Adrenal gland (tissue), 5 donors: ENCODE measurements around the gene PERP.

Experiments used
- POLR2A ChIP-seq, 2 donors: fragments of 450-650 bp; IDR thresholded peaks; one replicate each; pipeline ENCODE4 v1.6.1; 2017; ENCODE audit warnings: antibody characterized with exemption in 2 of 2, mild to moderate bottlenecking in 2 of 2, moderate library complexity in 1 of 2
- TF ChIP-seq, protein P1 (sequence below), 6 experiments: fragments of 450-650 bp in 4 of 6; fragments of 200-600 bp in 2 of 6; sonication (generic) in 1 of 6; IDR thresholded peaks; 1 replicate in 5 of 6; 2 replicates in 1 of 6; pipeline versions ENCODE4 v1.5.1 to v1.8.0; 2016 to 2021; ENCODE audit warnings: antibody characterized with exemption in 6 of 6, mild to moderate bottlenecking in 2 of 6, moderate library complexity in 1 of 6
- donor health status: DM: no; HTN: no; CAD: no.

DNA sequence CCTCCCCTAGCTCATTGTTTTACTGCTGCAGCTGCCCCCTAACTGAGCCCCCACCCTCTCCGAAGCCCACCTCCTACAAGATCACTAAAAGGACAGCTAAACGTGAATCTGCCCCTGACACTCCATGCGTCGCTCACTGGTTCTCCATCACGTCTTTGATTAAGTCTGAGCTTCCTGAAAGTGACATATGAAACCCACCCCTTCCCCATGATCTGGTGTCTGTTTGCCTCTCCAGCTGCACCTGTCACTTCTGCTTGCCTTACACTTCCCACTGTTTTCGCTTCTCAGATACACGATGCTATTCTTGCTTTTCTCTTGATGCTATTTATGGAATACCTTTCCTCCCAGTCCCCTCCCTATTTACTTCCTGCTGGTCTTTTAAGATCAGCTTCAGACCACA is 8.0 kb upstream of the PERP start:
- TF ChIP-seq, protein P1, sequence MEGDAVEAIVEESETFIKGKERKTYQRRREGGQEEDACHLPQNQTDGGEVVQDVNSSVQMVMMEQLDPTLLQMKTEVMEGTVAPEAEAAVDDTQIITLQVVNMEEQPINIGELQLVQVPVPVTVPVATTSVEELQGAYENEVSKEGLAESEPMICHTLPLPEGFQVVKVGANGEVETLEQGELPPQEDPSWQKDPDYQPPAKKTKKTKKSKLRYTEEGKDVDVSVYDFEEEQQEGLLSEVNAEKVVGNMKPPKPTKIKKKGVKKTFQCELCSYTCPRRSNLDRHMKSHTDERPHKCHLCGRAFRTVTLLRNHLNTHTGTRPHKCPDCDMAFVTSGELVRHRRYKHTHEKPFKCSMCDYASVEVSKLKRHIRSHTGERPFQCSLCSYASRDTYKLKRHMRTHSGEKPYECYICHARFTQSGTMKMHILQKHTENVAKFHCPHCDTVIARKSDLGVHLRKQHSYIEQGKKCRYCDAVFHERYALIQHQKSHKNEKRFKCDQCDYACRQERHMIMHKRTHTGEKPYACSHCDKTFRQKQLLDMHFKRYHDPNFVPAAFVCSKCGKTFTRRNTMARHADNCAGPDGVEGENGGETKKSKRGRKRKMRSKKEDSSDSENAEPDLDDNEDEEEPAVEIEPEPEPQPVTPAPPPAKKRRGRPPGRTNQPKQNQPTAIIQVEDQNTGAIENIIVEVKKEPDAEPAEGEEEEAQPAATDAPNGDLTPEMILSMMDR (IDR thresholded peaks at IDR 0.05): no peak
- TF ChIP-seq POLR2A (IDR thresholded peaks at IDR 0.05): no peak
